ENCODE measurements around the gene DHCR7.

DNA sequence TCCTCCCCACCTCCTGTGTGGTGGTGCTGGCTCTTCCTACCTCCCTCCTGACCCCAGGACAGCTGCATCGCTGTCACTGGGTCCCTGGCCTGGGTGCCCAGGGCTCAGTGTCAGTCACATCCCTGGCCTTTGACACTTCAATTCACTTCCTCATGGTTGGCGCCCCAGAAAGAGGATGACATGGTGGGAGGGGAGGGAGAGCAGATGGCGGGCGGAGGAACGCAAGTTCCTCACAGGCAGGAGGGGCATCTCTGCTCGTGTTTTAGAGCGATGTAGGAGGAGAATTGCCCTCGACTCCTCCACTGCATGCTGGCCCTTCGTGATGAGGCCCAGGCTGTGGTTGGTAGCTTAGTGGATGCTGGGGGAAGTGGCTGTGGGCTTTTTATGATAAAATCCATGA lies 43.7 kb upstream of the DHCR7 start:
- no peak for TF ChIP-seq POLR2AphosphoS5 (IDR thresholded peaks at IDR 0.05; ENCODE audit: low read depth)
- TF ChIP-seq GABPA (IDR thresholded peaks at IDR 0.05; ENCODE audit: low read depth), result no peak
- TF ChIP-seq, protein P1, sequence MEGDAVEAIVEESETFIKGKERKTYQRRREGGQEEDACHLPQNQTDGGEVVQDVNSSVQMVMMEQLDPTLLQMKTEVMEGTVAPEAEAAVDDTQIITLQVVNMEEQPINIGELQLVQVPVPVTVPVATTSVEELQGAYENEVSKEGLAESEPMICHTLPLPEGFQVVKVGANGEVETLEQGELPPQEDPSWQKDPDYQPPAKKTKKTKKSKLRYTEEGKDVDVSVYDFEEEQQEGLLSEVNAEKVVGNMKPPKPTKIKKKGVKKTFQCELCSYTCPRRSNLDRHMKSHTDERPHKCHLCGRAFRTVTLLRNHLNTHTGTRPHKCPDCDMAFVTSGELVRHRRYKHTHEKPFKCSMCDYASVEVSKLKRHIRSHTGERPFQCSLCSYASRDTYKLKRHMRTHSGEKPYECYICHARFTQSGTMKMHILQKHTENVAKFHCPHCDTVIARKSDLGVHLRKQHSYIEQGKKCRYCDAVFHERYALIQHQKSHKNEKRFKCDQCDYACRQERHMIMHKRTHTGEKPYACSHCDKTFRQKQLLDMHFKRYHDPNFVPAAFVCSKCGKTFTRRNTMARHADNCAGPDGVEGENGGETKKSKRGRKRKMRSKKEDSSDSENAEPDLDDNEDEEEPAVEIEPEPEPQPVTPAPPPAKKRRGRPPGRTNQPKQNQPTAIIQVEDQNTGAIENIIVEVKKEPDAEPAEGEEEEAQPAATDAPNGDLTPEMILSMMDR (IDR thresholded peaks at IDR 0.05; ENCODE audit: insufficient read depth, low read length), result no peak
- TF ChIP-seq, protein P2, sequence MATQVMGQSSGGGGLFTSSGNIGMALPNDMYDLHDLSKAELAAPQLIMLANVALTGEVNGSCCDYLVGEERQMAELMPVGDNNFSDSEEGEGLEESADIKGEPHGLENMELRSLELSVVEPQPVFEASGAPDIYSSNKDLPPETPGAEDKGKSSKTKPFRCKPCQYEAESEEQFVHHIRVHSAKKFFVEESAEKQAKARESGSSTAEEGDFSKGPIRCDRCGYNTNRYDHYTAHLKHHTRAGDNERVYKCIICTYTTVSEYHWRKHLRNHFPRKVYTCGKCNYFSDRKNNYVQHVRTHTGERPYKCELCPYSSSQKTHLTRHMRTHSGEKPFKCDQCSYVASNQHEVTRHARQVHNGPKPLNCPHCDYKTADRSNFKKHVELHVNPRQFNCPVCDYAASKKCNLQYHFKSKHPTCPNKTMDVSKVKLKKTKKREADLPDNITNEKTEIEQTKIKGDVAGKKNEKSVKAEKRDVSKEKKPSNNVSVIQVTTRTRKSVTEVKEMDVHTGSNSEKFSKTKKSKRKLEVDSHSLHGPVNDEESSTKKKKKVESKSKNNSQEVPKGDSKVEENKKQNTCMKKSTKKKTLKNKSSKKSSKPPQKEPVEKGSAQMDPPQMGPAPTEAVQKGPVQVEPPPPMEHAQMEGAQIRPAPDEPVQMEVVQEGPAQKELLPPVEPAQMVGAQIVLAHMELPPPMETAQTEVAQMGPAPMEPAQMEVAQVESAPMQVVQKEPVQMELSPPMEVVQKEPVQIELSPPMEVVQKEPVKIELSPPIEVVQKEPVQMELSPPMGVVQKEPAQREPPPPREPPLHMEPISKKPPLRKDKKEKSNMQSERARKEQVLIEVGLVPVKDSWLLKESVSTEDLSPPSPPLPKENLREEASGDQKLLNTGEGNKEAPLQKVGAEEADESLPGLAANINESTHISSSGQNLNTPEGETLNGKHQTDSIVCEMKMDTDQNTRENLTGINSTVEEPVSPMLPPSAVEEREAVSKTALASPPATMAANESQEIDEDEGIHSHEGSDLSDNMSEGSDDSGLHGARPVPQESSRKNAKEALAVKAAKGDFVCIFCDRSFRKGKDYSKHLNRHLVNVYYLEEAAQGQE (IDR thresholded peaks at IDR 0.05; ENCODE audit: insufficient replicate concordance, low read depth), result no peak
- TF ChIP-seq SPI1 (IDR thresholded peaks at IDR 0.05; ENCODE audit: borderline replicate concordance, low read depth), result peak; percentile 6; the same call in 1 of the 2 replicates
